GM12878 (cell line): Measurements from ENCODE around the gene SAMD4A. TPM values are rescaled to one million over a fixed set of nuclear protein-coding genes. Genes with fewer than 3 reads are reported as not detected.
A peak's percentile ranks its signal among the peaks of the same experiment; 100 is the strongest.

Source experiments
- BACH1 ChIP-seq: fragments of 450-650 bp; IDR thresholded peaks from 2 replicates; pipeline ENCODE4 v1.6.1; 2017; ENCODE audit warnings: mild to moderate bottlenecking, borderline replicate concordance
- CEBPB ChIP-seq, 2 experiments: fragments of 150-350 bp in 1 of 2; IDR thresholded peaks; 2 replicates each; pipeline ENCODE4 v1.6.1; 2012 to 2014; ENCODE audit warnings: low read depth in 2 of 2, low read length in 2 of 2, borderline replicate concordance in 1 of 2, inconsistent platforms in 1 of 2
- E2F8 ChIP-seq: fragments of 450-650 bp; IDR thresholded peaks from 2 replicates; pipeline ENCODE4 v1.6.1; 2018; ENCODE audit warnings: mild to moderate bottlenecking, low read depth, moderate library complexity; ENCODE audit not compliant: partially characterized antibody
- ESRRA ChIP-seq: IDR thresholded peaks from 2 replicates; pipeline ENCODE4 v1.6.1; 2012; ENCODE audit warnings: mild to moderate bottlenecking, low read length, improper control_type of control experiment
- GABPA ChIP-seq: IDR thresholded peaks from 2 replicates; pipeline ENCODE4 v1.6.1; 2014; ENCODE audit warnings: antibody characterized with exemption, low read depth, mild to moderate bottlenecking, inconsistent platforms
- IKZF2 ChIP-seq, 2 experiments: fragments of 450-650 bp; IDR thresholded peaks; 2 replicates each; pipeline ENCODE4 v1.6.1; 2017; ENCODE audit warnings: mild to moderate bottlenecking in 2 of 2, moderate library complexity in 2 of 2
- KAT2A ChIP-seq: conservative IDR thresholded peaks from 2 replicates; pipeline ENCODE4 v1.6.1; 2011; ENCODE audit warnings: low read depth, low read length; ENCODE audit not compliant: control insufficient read depth
- KLF5 ChIP-seq: fragments of 450-650 bp; IDR thresholded peaks from 2 replicates; pipeline ENCODE4 v1.6.1; 2014; ENCODE audit warnings: mild to moderate bottlenecking; ENCODE audit not compliant: partially characterized antibody
- MXI1 ChIP-seq: fragments of 150-350 bp; IDR thresholded peaks from 2 replicates; pipeline ENCODE4 v1.6.1; 2011; ENCODE audit warnings: low read depth, mild to moderate bottlenecking, inconsistent platforms, low read length, improper control_type of control experiment
- NFYA ChIP-seq: IDR thresholded peaks from 2 replicates; pipeline ENCODE4 v1.6.1; 2011; ENCODE audit warnings: low read depth, mild to moderate bottlenecking, low read length, improper control_type of control experiment, borderline replicate concordance
- NKRF ChIP-seq: fragments of 450-650 bp; conservative IDR thresholded peaks from 2 replicates; pipeline ENCODE4 v1.6.1; 2017; ENCODE audit warnings: mild to moderate bottlenecking, moderate library complexity
- NR2C1 ChIP-seq: fragments of 450-650 bp; IDR thresholded peaks from 2 replicates; pipeline ENCODE4 v1.6.1; 2017; ENCODE audit warnings: antibody characterized with exemption, mild to moderate bottlenecking, moderate library complexity
- POLR2A ChIP-seq: IDR thresholded peaks from 2 replicates; pipeline ENCODE4 v1.6.1; 2011; ENCODE audit warnings: low read depth, mild to moderate bottlenecking, low read length
- RUNX3 ChIP-seq: IDR thresholded peaks from 2 replicates; pipeline ENCODE4 v1.6.1; 2012; ENCODE audit warnings: low read length, inconsistent platforms
- TAF1 ChIP-seq: IDR thresholded peaks from 2 replicates; pipeline ENCODE4 v1.6.1; 2011; ENCODE audit warnings: mild to moderate bottlenecking, low read depth, low read length, borderline replicate concordance
- USF2 ChIP-seq: IDR thresholded peaks from 2 replicates; pipeline ENCODE4 v1.6.1; 2011; ENCODE audit warnings: low read depth, low read length, improper control_type of control experiment, borderline replicate concordance
- ZNF592 ChIP-seq: fragments of 450-650 bp; IDR thresholded peaks from 2 replicates; pipeline ENCODE4 v1.6.1; 2017; ENCODE audit warnings: mild to moderate bottlenecking, moderate library complexity
- polyA plus RNA-seq, 11 experiments: library from polyadenylated mRNA; depleted of rRNA in 4 of 11; unstranded in 6 of 11; stranded (reverse) in 5 of 11; fragments of >200 nt; fragmentation: Nextera tagmentation in 4 of 11; fragmentation: Illumina TruSeq in 1 of 11; extraction: Ambion mirVana in 4 of 11; extraction: Trizol in 1 of 11; gene quantifications; 1 replicate in 1 of 11; 2 replicates in 10 of 11; pipeline versions ENCODE4 v1.2.1 to v1.2.3, GENCODE V29; 2011 to 2016; ENCODE audit warnings: inconsistent platforms in 2 of 11, missing spikeins in 2 of 11, low read depth in 1 of 11
- total RNA-seq, 4 experiments: library from RNA; depleted of rRNA in 3 of 4; stranded (reverse); fragments of >200 nt in 3 of 4; fragmentation: Illumina TruSeq in 1 of 4; extraction: Trizol in 1 of 4; gene quantifications; 2 replicates each; pipeline versions ENCODE4 v1.2.1 to v1.2.3, GENCODE V29; 2013 to 2021

SAMD4A gene
- total and polyA plus RNA-seq, 10 of the 15 experiments (the other 5 are each of a cell fraction or from before 2014, with no cell fraction given), result 0.05 to 0.56 (median 0.31) TPM

GRCh38 chr14:54622192-54622958 is 55.4 kb downstream of the SAMD4A start (continued):
- no peak for TF ChIP-seq NKRF
- no peak for TF ChIP-seq POLR2A
- TF ChIP-seq KAT2A, result no peak
- TF ChIP-seq MXI1, result no peak
- TF ChIP-seq E2F8, result no peak
- no peak for TF ChIP-seq NFYA
- 0 out of 2 replicates have a peak, but pooled peaks have one; percentile 30 for TF ChIP-seq GABPA
- TF ChIP-seq ZNF592, result no peak
- no peak for TF ChIP-seq ESRRA
- TF ChIP-seq KLF5, result no peak
- peak; percentile 52; the same call in 1 of the 2 replicates for TF ChIP-seq BACH1
- TF ChIP-seq USF2, result no peak
- peak; percentile 95 to 97 for TF ChIP-seq IKZF2 (IDR thresholded peaks at IDR 0.05)
- peak; percentile 81 for TF ChIP-seq RUNX3
- TF ChIP-seq NR2C1, result no peak
- TF ChIP-seq CEBPB (IDR thresholded peaks at IDR 0.05; ENCODE audit: borderline replicate concordance in 1 of 2, low read depth in 2 of 2, low read length in 2 of 2), result no peak
- TF ChIP-seq TAF1, result no peak
